OCI-LY7 (cell line): ENCODE measurements around the gene CHD2. TPM values are rescaled to one million over a fixed set of nuclear protein-coding genes. Genes with fewer than 3 reads are reported as not detected.

Source experiments
- BruUV-seq: library from RNA; stranded (reverse); fragments of 400-500 nt; replicated peaks from 2 replicates; lab custom pipeline; 2021; lab: Mats Ljungman, UMichigan
- CTCF ChIA-PET: fragments of 300-600 bp; sonication (Branson Sonifier 250); formaldehyde crosslinking; loops from one replicate; lab custom pipeline; 2022; ENCODE audit warnings: antibody characterized with exemption; ENCODE audit not compliant: unreplicated experiment; lab: Charles Lee
- POLR2A ChIA-PET: fragments of 300-600 bp; sonication (Branson Sonifier 250); formaldehyde crosslinking; loops from one replicate; lab custom pipeline; 2022; ENCODE audit warnings: antibody characterized with exemption; lab: Charles Lee
- DNase-seq: peaks from one replicate; pipeline ENCODE4 v3.0.0-alpha.2; 2015; ENCODE audit warnings: low spot score
- H2AFZ ChIP-seq: fragments of 200-600 bp; sonication (generic), shearing (Covaris generic); 2 replicates; pipeline ENCODE4 v1.6.1; 2014; ENCODE audit warnings: mild to moderate bottlenecking, antibody characterized with exemption, low read length, moderate library complexity
- H3K27ac ChIP-seq: fragments of 200-600 bp; sonication (generic); 2 replicates; pipeline ENCODE4 v1.5.1; 2014; ENCODE audit warnings: mixed run types, low read depth, mild to moderate bottlenecking, moderate library complexity, low read length, inconsistent platforms; ENCODE audit not compliant: poor library complexity, severe bottlenecking
- H3K36me3 ChIP-seq: fragments of 200-600 bp; sonication (generic); 2 replicates; pipeline ENCODE4 v1.6.1; 2014; ENCODE audit warnings: mild to moderate bottlenecking, antibody characterized with exemption, low read length, moderate library complexity, mixed read lengths; ENCODE audit not compliant: insufficient read depth
- H3K4me1 ChIP-seq: fragments of 200-600 bp; sonication (generic); 2 replicates; pipeline ENCODE4 v1.5.1; 2014; ENCODE audit warnings: mild to moderate bottlenecking, low read length; ENCODE audit not compliant: insufficient read depth, poor library complexity, severe bottlenecking
- H3K4me2 ChIP-seq: fragments of 200-600 bp; sonication (generic); 2 replicates; pipeline ENCODE4 v1.6.1; 2014; ENCODE audit warnings: mild to moderate bottlenecking, low read length
- H3K4me3 ChIP-seq: fragments of 200-600 bp; sonication (generic); 2 replicates; pipeline ENCODE4 v1.5.1; 2014; ENCODE audit warnings: mild to moderate bottlenecking, low read depth, low read length; ENCODE audit not compliant: poor library complexity, severe bottlenecking
- H3K79me2 ChIP-seq: fragments of 200-600 bp; sonication (generic); 2 replicates; pipeline ENCODE4 v1.6.1; 2016; ENCODE audit warnings: low read depth, mild to moderate bottlenecking, low read length, moderate library complexity, mixed read lengths; ENCODE audit not compliant: insufficient read depth
- H3K9me2 ChIP-seq: fragments of 200-600 bp; sonication (generic); 2 replicates; pipeline ENCODE4 v1.6.1; 2016; ENCODE audit warnings: mild to moderate bottlenecking, low read length, mixed read lengths; ENCODE audit not compliant: insufficient read depth
- H3K9me3 ChIP-seq: fragments of 200-600 bp; sonication (generic); 2 replicates; pipeline ENCODE4 v1.6.1; 2014; ENCODE audit warnings: mild to moderate bottlenecking, mixed run types, low read length, mixed read lengths
- H4K20me1 ChIP-seq: fragments of 200-600 bp; sonication (generic); 2 replicates; pipeline ENCODE4 v1.6.1; 2014; ENCODE audit warnings: mild to moderate bottlenecking, antibody characterized with exemption, low read length, moderate library complexity, mixed read lengths; ENCODE audit not compliant: insufficient read depth
- EZH2phosphoT487 ChIP-seq: fragments of 200-600 bp; sonication (generic); IDR thresholded peaks from 2 replicates; pipeline ENCODE4 v1.6.1; 2018; ENCODE audit warnings: low read depth, borderline replicate concordance, mild to moderate bottlenecking, mixed run types, antibody characterized with exemption, low read length, moderate library complexity, mixed read lengths
- intact Hi-C: fragments of 100-400 bp; cut with micrococcal nuclease; formaldehyde crosslinking; loops from one replicate; pipeline ENCODE4 v1.10.0; 2022; ENCODE audit not compliant: unreplicated experiment
- total RNA-seq, 2 experiments: library from RNA; depleted of rRNA in 1 of 2; stranded (reverse); fragments of >200 nt in 1 of 2; shearing (Covaris generic) in 1 of 2; gene quantifications; 2 replicates each; pipeline ENCODE4 v1.2.3, GENCODE V29; 2014 to 2022
- TF ChIP-seq, protein P1 (sequence below): fragments of 200-600 bp; sonication (generic); conservative IDR thresholded peaks from 2 replicates; pipeline ENCODE4 v1.5.1; 2014; ENCODE audit warnings: mild to moderate bottlenecking, antibody characterized with exemption, low read length, moderate library complexity, mixed read lengths

The CHD2 gene
- total RNA-seq, 2 experiments from 2014 or later = 133 to 213 TPM

DNA sequence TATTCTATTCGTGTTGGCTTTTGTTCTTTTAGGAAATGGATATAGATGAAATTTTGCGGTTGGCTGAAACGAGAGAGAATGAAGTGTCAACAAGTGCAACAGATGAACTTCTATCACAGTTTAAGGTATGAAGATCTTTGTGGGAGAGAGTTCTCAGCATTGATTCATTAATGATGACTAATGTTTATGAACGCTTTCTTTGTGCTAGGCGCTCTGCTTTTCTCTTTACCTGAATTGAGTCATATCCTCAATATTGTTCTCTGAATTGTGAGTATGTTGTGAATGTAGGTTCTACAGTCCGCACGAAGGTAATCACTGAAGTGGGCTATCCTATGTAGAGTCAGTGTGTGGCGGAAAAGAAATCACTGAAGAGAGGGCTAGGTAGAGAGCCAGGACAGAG, 81.2 kb downstream of the CHD2 start:
- H2AFZ ChIP-seq = no peak overlapping the region
- no peak overlapping the region for H3K4me3 ChIP-seq
- POLR2A ChIA-PET = interaction anchor here (0.9 kb wide), 1 partner anchor 14 kb away, joined by 3 read pairs; no protein-coding TSS in a partner anchor
- H3K4me1 ChIP-seq = no peaks in the 10 kb centered on the region
- H3K36me3 ChIP-seq = peaks cover 98% of the 10 kb centered on the region
- no peak overlapping the region for H3K4me2 ChIP-seq
- H3K27ac ChIP-seq = no peak overlapping the region
- no peaks in the 10 kb centered on the region for H3K9me3 ChIP-seq
- H4K20me1 ChIP-seq = no peaks in the 10 kb centered on the region
- CTCF ChIA-PET = no interaction called here
- TF ChIP-seq, protein P1, sequence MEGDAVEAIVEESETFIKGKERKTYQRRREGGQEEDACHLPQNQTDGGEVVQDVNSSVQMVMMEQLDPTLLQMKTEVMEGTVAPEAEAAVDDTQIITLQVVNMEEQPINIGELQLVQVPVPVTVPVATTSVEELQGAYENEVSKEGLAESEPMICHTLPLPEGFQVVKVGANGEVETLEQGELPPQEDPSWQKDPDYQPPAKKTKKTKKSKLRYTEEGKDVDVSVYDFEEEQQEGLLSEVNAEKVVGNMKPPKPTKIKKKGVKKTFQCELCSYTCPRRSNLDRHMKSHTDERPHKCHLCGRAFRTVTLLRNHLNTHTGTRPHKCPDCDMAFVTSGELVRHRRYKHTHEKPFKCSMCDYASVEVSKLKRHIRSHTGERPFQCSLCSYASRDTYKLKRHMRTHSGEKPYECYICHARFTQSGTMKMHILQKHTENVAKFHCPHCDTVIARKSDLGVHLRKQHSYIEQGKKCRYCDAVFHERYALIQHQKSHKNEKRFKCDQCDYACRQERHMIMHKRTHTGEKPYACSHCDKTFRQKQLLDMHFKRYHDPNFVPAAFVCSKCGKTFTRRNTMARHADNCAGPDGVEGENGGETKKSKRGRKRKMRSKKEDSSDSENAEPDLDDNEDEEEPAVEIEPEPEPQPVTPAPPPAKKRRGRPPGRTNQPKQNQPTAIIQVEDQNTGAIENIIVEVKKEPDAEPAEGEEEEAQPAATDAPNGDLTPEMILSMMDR = no peak
- TF ChIP-seq EZH2phosphoT487 = no peak
- H3K79me2 ChIP-seq = no peaks in the 10 kb centered on the region
- no TSS peak for BruUV-seq
- intact Hi-C loops = no loop called here
- no peak for DNase-seq
- H3K9me2 ChIP-seq = no peaks in the 10 kb centered on the region

DNA sequence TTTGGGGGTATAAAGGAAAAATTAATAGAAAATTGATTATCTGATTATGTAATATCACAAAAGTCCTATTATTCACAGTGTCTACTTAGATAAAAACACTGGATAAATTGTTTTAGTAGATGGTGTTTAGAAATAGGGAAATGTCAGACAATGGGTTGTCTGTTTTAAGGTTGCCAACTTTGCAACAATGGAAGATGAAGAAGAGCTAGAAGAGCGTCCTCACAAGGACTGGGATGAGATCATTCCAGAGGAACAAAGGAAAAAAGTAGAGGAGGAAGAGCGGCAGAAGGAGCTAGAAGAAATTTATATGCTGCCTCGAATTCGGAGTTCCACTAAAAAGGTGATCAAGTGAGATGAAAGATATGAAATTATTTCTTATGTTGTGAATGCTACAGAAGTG, 84.0 kb downstream of the CHD2 start:
- no peak for DNase-seq

DNA sequence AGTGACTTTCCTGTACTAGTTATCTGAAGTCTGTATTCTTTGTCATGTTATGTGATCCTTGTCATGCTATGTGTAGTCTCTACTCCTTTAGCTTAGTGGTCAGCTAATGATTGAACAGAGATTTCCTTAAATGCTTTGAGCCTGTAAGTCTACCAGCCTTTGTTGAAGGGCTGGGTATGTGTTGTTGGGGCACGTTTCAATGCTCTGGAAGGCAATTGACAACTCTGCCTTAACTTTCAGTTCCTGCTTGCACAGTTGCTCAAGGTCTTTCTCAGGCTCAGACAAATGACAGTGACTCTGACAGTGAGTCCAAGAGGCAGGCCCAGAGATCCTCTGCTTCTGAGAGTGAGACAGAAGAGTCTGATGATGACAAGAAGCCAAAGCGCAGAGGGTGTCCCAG, 89.3 kb downstream of the CHD2 start:
- intact Hi-C loops = no loop called here
- no peak for DNase-seq
- Histone ChIP-seq H2AFZ (no peak overlapping the region), H3K4me3 (no peak overlapping the region), H3K4me2 (no peak overlapping the region), H3K36me3 (peaks cover 97% of the 10 kb centered on the region), H3K9me2 (no peaks in the 10 kb centered on the region), H3K4me1 (no peaks in the 10 kb centered on the region), H3K79me2 (no peaks in the 10 kb centered on the region), H3K27ac (no peak overlapping the region), H3K9me3 (no peaks in the 10 kb centered on the region), H4K20me1 (no peaks in the 10 kb centered on the region)
- TF ChIP-seq, protein P1 = no peak
- no peak for TF ChIP-seq EZH2phosphoT487
- no TSS peak for BruUV-seq
- CTCF ChIA-PET = no interaction called here
- POLR2A ChIA-PET = interaction anchor here (1.7 kb wide), 1 partner anchor 24 kb away, joined by 3 read pairs; no protein-coding TSS in a partner anchor

More for the DNA sequence above, 84.0 kb downstream of the CHD2 start:
- Histone ChIP-seq H3K79me2 (no peaks in the 10 kb centered on the region), H3K4me1 (no peaks in the 10 kb centered on the region), H3K4me3 (no peak overlapping the region), H2AFZ (no peak overlapping the region), H3K4me2 (no peak overlapping the region), H3K9me3 (no peaks in the 10 kb centered on the region), H3K9me2 (no peaks in the 10 kb centered on the region), H3K27ac (no peak overlapping the region), H3K36me3 (peaks cover 97% of the 10 kb centered on the region), H4K20me1 (no peaks in the 10 kb centered on the region)
- BruUV-seq = no TSS peak
- TF ChIP-seq EZH2phosphoT487 = no peak
- TF ChIP-seq, protein P1 = no peak
- ChIA-PET POLR2A (interaction anchor here (0.7 to 1.3 kb wide), 3 partner anchors 20 to 42 kb away, joined by 3 to 4 read pairs (median 3); no protein-coding TSS in a partner anchor), CTCF (no interaction called here)
- intact Hi-C loops = no loop called here
